ENCODE data around the gene MICAL3.
"Not testable (repeated sequence)": the region's sequence is repeated elsewhere in the genome, so short reads cannot be mapped to it uniquely, and the experiment has no call there.

The MICAL3 gene, protein sequence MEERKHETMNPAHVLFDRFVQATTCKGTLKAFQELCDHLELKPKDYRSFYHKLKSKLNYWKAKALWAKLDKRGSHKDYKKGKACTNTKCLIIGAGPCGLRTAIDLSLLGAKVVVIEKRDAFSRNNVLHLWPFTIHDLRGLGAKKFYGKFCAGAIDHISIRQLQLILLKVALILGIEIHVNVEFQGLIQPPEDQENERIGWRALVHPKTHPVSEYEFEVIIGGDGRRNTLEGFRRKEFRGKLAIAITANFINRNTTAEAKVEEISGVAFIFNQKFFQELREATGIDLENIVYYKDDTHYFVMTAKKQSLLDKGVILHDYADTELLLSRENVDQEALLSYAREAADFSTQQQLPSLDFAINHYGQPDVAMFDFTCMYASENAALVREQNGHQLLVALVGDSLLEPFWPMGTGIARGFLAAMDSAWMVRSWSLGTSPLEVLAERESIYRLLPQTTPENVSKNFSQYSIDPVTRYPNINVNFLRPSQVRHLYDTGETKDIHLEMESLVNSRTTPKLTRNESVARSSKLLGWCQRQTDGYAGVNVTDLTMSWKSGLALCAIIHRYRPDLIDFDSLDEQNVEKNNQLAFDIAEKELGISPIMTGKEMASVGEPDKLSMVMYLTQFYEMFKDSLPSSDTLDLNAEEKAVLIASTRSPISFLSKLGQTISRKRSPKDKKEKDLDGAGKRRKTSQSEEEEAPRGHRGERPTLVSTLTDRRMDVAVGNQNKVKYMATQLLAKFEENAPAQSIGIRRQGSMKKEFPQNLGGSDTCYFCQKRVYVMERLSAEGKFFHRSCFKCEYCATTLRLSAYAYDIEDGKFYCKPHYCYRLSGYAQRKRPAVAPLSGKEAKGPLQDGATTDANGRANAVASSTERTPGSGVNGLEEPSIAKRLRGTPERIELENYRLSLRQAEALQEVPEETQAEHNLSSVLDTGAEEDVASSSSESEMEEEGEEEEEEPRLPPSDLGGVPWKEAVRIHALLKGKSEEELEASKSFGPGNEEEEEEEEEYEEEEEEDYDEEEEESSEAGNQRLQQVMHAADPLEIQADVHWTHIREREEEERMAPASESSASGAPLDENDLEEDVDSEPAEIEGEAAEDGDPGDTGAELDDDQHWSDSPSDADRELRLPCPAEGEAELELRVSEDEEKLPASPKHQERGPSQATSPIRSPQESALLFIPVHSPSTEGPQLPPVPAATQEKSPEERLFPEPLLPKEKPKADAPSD (N-terminal part only)

DNA sequence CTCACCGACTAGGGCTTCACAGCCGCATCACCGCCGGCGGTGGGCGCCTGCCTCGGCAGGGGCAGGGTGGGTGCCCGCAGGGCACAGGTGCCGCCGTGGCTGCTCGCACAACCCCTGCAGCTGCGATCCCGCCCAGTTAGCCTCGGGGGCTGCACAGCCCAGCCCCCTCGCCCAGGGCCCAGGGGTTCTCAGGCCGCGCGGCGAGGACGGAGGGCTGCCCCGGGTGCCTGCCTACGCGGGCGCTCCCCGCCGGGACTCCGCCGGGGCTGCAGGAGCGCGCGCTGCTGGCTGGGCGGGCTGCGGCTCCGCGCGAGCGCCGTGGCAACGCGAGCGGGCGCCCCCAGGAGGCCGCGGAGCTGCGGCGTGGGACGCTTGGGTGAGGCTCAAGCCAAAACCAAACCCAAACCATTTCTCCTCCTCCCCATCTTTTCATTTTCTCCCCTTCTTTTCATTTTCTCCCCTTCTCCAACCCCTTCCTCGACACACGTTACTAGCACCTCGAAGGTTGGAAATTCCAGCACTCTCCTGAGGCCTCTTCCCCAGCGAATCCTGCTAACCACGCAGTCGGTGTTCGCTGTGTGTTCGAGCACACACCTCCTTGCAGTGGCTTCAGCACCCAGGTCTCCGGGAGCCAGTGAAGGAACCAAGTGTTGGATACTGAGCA, at the start of gene MICAL3:
TSS of gene MICAL3 (minus strand) at position 286 of the 664 bp plus-strand sequence. CDS start 117,749 bp downstream, outside the sequence.
- peak; percentile 32 to 39 for DNase-seq

DNA sequence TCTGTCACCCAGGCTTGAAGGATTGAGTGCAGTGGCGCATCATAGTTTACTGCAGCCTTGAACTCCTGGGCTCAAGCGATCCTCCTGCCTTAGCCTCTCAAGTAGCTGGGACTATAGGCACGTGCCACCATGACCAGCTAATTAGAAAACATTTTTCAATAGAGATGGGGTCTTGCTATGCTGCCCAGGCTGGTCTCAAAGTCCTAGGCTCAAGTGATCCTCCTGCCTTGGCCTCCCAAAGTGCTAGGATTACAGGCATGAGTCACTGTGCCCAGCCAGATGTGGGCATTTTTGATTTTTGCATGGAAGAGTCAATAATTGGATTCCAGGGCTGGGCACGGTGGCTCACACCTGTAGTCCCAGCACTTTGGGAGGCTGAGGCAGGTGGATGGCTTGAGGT, 49.6 kb upstream of the MICAL3 start:
- DNase-seq: not testable (repeated sequence)

DNA sequence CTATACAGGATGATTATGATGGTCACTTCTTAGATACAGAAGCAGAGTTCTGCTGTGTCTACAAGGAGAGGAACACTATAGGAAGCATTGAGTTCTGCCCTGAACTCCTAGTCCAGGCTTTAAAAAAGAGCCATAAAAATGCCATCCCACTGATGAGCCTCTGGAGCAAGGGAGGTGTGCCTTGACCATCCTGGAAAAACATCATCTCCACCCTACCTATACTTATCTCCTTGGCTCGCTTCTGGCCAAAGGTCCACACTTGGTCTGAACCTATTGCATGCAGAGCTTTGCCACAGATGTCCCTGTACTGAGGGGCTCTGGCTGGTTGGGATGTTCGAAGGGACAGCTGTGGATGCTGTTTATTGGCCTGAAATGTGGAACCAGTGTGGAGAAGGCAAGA, 49.1 kb upstream of the MICAL3 start:
- no peak for DNase-seq

DNA sequence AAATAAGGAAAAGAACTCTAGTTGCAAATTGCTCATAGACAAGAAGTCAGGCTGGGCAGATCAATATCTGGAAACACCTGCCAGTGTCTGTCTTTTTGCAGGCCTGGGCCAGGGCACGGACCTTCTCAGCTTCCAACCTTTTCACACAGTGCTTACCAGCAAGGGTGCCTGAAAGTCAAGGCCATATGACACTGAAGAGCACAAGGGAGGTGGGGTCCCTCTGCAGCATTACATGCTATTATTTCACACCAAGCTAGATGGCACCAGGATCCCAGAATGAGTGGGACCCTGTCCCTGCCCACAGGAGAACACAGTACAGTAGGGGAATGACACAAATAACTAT, 47.6 kb upstream of the MICAL3 start:
- DNase-seq: no peak

DNA sequence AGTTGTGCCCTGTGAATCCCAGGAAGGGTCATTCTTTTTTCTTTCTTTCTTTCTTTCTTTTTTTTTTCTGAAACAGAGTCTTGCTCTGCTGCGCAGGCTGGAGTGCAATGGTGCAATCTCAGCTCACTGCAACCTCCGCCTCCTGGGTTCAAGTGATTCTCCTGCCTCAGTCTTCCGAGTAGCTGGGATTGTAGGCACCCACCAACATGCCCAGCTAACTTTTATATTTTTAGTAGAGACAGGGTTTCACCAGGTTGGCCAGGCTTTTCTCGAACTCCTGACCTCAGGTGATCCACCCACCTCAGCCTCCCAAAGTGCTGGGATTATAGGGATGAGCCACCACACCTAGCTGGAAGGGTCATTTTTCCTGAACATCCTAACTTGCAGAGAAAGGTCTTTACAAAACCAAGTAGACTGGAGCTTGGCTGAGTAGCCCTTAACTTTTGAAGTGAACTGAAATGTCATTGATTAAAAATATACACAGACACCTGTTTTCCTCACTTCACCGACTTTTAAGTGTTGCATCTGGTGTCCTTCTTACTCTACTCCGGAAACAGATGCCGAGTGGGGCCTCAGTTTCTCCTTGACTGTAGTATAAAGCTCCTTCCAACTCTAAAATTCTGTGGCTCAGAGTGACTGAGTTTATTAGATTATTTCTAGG, 47.1 kb upstream of the MICAL3 start:
- not testable (repeated sequence) for DNase-seq

DNA sequence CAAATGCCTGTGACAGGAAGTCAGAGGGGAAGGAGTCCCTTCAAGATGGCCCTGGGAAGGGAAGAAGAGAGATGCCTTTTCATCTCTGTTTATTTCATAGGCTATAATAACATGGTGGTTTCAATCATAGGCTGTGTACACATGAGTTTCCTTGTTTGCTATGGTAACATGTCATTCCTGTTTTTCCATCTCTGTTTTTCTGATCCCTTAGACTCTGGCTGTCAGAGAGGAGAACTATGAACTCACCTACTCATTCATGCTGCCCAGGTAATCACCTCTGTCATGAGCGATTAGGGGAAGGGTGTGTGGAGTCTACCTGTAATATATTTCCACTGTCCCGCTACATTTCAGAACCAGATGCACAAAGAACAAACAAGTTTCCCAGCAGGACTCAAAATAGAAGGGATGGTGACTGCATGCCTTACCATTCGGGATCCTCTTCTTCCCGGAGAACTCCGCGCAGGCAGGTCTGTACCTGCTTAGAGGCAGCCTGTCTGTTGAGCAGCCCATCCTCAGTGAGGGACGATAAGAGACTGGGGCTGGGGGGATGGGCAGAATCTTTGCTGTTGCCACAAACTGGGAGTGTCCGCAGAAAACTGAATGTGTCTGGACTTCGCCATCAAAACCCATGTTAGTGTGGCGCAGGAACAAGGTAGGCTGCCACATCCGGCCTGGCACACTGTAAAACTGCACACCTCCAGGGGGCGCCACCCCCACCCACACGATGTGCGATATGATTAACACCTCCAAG, 46.4 kb upstream of the MICAL3 start:
- no peak for DNase-seq

DNA sequence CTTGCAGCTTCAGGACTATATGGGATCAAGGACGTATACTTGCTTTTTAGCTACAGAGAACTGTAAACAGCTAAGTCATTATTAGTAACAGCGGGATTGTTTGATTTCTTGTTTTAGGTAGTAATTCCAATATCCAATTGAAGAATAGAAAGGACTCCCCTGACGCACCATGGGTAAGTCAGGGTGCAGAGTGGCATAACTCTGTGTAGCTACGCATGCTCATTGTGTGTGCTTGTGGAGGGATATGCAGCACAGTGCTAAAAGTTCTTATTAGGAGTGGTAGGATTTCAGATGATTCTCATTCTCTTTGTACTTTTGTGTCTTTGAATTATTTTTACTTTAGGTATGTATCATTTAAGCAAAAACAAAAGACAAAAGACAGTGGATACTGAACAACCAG, 45.7 kb upstream of the MICAL3 start:
- no peak for DNase-seq

DNA sequence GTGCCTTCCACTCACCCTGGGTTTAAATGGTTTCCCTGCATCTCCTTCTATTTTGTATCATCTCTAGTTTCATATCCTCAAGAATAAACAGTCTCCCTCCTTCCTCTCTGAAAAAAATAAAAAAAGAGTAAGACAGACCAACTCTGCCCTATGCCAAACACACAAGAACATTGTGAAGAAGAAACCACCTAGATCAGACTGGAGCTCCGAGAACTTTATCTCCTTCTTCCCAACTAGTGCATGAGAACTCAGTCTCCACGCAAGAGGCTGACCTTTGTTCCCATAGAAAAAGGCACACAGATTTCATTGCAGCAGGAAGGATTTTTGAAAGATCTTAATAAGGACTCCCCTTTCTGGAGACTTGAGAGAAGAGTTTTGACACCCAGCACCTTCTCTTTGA, 44.7 kb upstream of the MICAL3 start:
- DNase-seq: no peak

DNA sequence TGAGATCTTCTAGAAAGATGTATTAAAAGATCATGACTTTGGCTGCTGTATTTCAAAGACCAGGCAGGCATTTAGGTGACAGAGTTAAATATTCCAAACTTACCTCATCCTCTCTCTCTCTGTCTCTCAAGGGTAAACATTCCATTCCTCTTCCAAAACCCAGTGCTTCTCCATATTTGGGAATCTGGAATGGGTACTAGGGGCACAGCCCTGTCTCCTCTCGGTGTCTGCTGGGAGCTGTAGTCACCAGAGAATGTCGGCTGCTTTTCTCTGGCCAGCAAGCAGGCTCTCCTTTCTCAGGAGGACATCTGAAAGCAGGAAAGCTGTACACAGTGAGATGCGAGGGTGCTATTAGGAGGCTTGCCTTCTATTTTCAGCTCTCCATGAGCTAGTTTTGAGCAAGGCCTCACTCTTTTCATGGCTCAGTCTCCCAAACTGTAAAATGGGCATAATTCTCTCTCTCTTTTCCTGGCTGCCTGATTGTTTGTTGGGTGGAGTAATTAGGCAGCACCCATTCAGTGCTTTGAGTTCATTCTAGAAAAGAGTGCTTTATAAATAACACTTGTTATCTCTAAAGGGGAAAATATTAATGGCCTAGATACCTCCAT, 44.1 kb upstream of the MICAL3 start:
- no peak for DNase-seq

DNA sequence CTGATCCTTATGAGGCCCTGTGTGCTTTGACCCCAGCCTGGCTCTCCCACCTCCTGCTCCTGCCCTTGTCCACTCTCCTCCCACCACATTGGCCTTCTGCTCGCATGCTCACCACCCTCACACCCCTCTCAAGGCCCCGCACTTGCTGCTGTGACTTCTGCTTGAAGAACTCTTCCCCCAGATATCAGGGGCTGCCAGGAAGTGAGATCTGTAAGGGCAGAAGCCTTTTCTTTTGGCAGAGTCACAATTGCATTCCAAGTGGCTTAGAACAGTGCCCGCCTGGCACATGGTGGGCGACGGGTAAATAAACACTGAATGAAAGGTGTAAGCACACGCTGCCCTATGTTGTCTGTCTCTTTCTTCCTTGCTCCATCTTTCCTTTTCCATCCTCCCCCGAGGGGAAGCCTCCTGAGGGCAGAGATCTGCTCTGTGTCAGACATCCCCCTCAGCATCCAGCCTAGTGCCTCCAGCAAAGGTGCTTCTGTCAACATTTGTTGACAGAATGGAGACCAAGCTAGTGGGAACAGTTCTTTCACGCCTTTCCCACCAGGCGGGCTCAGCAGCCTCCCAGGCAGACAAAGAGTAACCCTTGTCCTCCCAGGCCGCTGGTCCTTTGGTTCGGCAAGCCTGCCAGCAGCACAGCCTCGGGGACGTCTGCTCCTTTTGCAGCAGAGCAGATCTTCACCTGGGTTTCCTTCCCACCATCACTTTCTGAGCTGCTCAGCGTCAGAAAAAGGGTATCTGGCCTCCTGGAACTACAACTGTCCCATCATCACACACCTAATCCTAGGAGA, 43.4 kb upstream of the MICAL3 start:
- DNase-seq: no peak

DNA sequence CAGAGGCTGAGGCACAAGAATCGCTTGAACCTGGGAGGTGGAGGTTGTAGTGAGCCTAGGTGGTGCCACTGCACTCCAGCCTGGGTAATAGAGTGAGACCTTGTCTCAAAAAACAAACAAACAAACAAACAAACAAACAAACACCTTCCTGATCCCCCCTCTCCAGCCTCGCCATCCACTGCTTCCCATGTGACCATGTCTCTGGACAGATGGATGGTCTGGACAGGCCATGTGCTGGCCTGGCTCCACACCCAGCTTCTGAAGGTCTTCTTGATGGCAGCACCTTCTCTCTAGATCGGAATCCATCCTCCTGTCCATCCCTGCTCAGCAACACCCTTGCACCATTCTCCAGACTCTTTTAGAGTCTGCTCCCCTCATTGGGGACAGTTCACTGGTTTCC, 42.8 kb upstream of the MICAL3 start:
- no peak for DNase-seq

DNA sequence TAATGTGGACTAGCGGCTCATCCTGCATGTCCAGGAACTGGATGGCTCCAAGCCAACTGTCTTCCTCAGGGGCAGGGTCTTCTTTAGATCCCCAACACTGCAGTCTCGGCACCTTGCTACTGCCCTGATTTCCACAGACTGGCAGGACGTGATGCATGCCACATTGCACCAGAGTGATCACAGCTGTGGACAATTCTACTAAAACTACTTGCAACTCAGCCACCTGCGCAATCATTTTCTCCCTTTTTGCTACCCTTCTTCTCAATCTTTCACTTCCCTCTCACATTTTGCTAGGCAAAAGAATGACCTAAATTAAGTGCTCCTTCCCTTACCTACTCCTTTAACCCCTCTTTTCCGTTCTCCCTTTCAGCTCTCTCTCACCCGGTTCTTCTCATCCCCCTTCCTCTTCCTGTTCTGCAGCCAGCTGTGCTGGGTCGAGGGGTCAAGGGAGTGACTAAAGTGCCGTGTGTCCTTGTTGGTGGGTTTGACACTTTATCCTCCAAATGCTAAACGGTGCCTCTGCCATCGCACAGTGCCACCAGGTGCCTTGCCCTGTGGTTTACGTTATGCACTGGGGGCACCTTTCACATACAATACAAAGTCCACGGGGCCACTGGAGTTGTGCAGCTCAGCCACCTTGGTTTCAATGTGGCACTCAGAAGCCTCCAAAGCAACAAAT, 42.0 kb upstream of the MICAL3 start:
- no peak for DNase-seq

DNA sequence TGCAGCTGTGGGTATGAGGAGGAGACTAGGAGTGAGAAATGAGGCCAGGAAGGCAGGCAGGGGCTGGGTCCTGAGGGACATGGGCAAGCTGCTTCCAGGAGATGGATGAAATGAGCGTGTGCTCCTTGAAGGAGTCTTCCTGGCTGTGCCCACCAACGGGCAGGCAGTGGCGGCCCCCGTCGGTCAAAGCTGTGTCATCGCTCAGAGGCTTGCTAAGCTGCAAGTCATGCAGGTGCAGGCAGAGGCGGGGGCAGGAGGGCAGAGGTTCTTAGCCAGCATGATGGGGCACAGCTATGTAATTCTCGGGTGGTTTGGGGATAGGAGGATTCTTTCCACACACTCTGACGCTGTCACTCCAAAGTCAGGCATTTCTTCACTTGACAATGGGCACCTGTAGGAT, 40.9 kb upstream of the MICAL3 start:
- DNase-seq: no peak

DNA sequence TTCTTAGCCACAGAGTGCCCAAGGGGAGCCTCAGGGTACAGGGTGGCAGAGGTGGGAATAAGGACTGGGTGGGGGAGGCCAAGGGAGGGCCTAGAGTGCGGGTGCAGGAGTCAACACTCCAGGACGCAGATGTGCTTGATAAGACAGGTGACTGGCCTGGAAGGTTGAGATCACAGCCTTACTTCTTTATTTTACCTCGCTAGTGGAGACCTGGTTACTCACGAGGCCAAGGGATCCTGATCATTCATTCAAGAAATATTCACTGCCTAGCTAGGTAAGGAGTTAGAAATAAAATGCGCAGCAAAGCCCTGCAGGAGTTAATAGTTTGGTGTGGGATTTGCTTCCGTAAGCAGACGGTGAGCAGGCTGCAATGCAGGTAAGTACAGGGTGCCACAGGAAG, 40.3 kb upstream of the MICAL3 start:
- DNase-seq: no peak

DNA sequence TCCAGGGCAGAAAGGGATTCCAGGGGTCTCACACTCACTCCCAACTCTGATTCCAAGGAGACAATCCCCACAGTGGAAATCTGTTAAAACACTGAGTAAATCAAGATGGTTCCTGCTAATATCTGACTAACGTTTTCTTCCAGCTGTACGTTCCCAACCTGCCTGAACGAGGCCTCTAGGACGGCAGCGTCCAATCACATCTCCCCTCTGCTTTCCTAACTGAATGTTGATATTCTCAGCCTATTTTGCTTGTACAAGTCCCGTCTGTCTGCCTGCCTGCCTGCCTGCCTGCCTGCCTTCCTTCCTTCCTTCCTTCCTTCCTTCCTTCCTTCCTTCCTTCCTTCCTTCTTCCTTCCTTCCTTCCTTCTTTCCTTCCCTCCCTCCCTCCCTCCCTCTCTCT, 39.4 kb upstream of the MICAL3 start:
- DNase-seq: not testable (repeated sequence)

DNA sequence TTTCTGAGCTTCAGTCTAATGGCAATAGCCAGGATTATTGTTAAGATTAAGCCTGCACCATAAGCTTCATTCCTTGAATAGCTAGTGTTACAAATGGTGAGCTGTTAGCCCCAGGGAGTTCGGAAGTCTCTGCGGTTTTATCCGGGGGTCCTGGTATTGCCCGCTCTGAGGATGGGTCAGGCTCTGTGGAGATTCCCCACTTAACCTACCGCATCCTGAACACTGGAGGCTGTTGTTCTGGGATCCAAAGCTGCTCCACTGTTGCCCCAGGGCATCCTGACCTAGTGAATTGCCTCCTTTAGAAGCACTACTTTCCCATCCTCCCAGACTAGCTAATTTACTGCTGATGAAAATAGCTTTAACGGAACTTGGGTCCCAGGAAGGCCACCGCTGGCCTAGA, 38.9 kb upstream of the MICAL3 start:
- no peak for DNase-seq

DNA sequence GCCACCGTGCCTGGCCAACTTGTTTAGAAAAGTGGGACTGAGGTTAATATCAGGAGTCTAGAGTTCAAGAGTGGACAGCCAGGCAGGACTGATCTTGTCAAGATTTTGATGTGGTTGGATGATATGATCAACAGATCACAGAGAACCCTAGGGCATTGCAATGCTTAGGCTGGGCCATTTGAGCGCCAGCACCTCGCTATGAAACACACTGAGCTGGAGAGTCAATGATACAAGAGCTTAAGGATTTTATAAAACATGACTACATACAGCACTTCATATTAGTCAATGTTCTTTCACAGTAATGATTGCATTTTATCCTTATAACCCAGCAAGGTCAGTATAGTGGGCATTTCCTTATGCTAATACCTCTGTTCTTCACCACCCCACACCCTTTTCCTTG, 38.1 kb upstream of the MICAL3 start:
- no peak for DNase-seq

DNA sequence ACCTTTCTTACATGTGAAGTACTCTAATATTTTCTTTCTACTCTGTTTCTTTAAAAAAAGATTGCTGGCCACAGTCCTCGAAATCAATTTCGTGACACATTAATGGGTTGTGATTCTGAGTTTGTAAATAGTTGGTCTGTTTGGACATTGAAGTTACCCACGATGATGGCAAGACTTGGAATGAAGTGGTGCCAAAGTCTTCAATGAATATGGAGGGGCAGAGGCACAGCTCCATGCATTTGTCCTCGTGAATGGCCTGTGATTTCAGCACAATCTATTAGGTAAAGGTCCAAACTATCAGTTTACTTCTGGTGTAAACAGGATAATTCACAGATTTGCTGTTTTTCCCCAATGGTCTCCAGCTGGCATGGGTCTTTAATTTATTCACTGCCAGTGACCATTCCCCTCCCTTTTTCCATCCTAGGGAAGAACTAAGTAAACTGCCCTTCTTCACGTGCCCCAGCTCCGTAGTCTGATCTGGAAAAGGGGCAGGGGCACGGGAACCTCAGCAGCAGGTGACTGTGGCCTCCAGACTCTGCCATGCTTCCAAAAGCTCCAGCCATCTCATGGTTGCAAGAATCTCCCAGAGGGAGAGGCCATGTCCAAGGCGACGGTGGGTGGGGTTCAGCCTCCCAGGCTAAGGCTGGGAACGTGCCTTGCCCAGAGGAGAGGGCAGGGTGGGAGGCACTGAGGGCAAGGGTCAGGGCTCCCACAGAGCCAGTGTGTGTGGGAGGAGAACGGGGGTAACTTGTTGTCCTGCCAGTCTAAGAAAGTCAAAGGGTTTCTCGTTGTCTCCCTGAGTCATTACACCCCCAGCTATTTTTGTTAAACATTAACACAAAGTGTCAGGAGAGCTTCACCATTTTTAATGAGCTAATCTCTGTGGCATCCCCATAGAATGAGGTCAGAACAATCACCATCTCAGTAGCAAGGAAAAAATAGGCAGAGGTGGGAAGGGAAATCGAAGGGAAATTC, 36.6 kb upstream of the MICAL3 start:
- no peak for DNase-seq
